ENCODE data around the gene CCR5AS.
A peak's percentile ranks its signal among the peaks of the same experiment; 100 is the strongest.

The CCR5AS gene

GRCh38 chr3:46378426-46378942, 28.4 kb downstream of the CCR5AS start:
- no peak overlapping the region for H3K27ac ChIP-seq
- no peaks in the 10 kb centered on the region for H3K36me3 ChIP-seq
- 53% methylated on average over 6 of the region's 8 CpGs; no CpG with 5 or more reads in 1 of the 2 donors for WGBS, 2 donors (ENCODE audit: low coverage in 1 of 2)
- H3K9me3 ChIP-seq = no peaks in the 10 kb centered on the region
- ATAC-seq = no peak
- H3K4me1 ChIP-seq = peaks cover 0 to 10% (median 0%) of the 10 kb centered on the region in 3 donors
- H3K4me3 ChIP-seq = no peak overlapping the region
- peaks cover 14% of the 10 kb centered on the region for H3K27me3 ChIP-seq
- TF ChIP-seq POLR2AphosphoS5 (IDR thresholded peaks at IDR 0.05) (no peak), CTCF (IDR thresholded peaks at IDR 0.05) (peak in 3 of 4 experiments; percentile 23 to 52 (median 38))

GRCh38 chr3:46375814-46376213, 31.1 kb downstream of the CCR5AS start:
- Histone ChIP-seq H3K9me3 (no peaks in the 10 kb centered on the region), H3K36me3 (no peaks in the 10 kb centered on the region), H3K27ac (no peak overlapping the region), H3K4me1 (peaks cover 0 to 5% (median 0%) of the 10 kb centered on the region in 3 donors), H3K27me3 (peaks cover 32% of the 10 kb centered on the region), H3K4me3 (no peak overlapping the region)
- TF ChIP-seq EP300 (IDR thresholded peaks at IDR 0.05) (no peak), POLR2AphosphoS5 (IDR thresholded peaks at IDR 0.05) (no peak), CTCF (IDR thresholded peaks at IDR 0.05) (no peak), POLR2A (IDR thresholded peaks at IDR 0.05) (no peak)
- WGBS, 2 donors (ENCODE audit: low coverage in 1 of 2) = 9 to 35% methylated on average over 2 of the region's 2 CpGs
- no peak for ATAC-seq

- Histone ChIP-seq H3K9me3 (no peaks in the 10 kb centered on the region), H3K27me3 (peaks cover 32% of the 10 kb centered on the region), H3K4me3 (no peak overlapping the region), H3K27ac (no peak overlapping the region), H3K36me3 (no peaks in the 10 kb centered on the region), H3K4me1 (no peaks in the 10 kb centered on the region)
- ATAC-seq = no peak
- 66 to 100% methylated on average over 1 to 2 of the region's 2 CpGs for WGBS, 2 donors (ENCODE audit: low coverage in 1 of 2)
- TF ChIP-seq POLR2AphosphoS5 (IDR thresholded peaks at IDR 0.05) = no peak
- no peak for TF ChIP-seq EP300 (IDR thresholded peaks at IDR 0.05)
- TF ChIP-seq CTCF (IDR thresholded peaks at IDR 0.05) = no peak
- TF ChIP-seq POLR2A (IDR thresholded peaks at IDR 0.05) = no peak
Measured at GRCh38 chr3:46375218-46375617, 31.6 kb downstream of the CCR5AS start.

- no peak for ATAC-seq
- Histone ChIP-seq H3K36me3 (no peaks in the 10 kb centered on the region), H3K9me3 (no peaks in the 10 kb centered on the region), H3K4me3 (no peak overlapping the region), H3K27me3 (peaks cover 35% of the 10 kb centered on the region), H3K27ac (no peak overlapping the region), H3K4me1 (no peaks in the 10 kb centered on the region)
- no peak for TF ChIP-seq CTCF (IDR thresholded peaks at IDR 0.05)
- TF ChIP-seq POLR2A (IDR thresholded peaks at IDR 0.05) = no peak
- no peak for TF ChIP-seq POLR2AphosphoS5 (IDR thresholded peaks at IDR 0.05)
- TF ChIP-seq EP300 (IDR thresholded peaks at IDR 0.05) = no peak
- 73 to 80% methylated on average over 1 to 3 of the region's 3 CpGs for whole genome bisulfite sequencing, 2 donors (ENCODE audit: low coverage in 1 of 2)
Measured at GRCh38 chr3:46374755-46375154, 32.1 kb downstream of the CCR5AS start.

GRCh38 chr3:46372492-46373359, 34.1 kb downstream of the CCR5AS start:
- Histone ChIP-seq H3K36me3 (no peaks in the 10 kb centered on the region), H3K9me3 (no peaks in the 10 kb centered on the region), H3K27ac (no peak overlapping the region), H3K4me3 (no peak overlapping the region), H3K27me3 (peaks cover 51% of the 10 kb centered on the region), H3K4me1 (no peaks in the 10 kb centered on the region)
- ATAC-seq = no peak
- TF ChIP-seq CTCF (IDR thresholded peaks at IDR 0.05) (peak in 3 of 4 experiments; percentile 21 to 38 (median 38)), POLR2A (IDR thresholded peaks at IDR 0.05) (no peak)
- 83 to 92% methylated on average over 7 to 9 of the region's 9 CpGs for WGBS, 2 donors (ENCODE audit: low coverage in 1 of 2)
